GM18909 (cell line): Measurements from ENCODE around the gene PLCL2.

Experiments
- ATAC-seq: cut with Tn5 transposase; IDR thresholded peaks from one replicate; pipeline ENCODE4 v1.9.1; 2021; ENCODE audit warnings: mild to moderate bottlenecking; ENCODE audit not compliant: unreplicated experiment, poor library complexity

The PLCL2 gene

DNA sequence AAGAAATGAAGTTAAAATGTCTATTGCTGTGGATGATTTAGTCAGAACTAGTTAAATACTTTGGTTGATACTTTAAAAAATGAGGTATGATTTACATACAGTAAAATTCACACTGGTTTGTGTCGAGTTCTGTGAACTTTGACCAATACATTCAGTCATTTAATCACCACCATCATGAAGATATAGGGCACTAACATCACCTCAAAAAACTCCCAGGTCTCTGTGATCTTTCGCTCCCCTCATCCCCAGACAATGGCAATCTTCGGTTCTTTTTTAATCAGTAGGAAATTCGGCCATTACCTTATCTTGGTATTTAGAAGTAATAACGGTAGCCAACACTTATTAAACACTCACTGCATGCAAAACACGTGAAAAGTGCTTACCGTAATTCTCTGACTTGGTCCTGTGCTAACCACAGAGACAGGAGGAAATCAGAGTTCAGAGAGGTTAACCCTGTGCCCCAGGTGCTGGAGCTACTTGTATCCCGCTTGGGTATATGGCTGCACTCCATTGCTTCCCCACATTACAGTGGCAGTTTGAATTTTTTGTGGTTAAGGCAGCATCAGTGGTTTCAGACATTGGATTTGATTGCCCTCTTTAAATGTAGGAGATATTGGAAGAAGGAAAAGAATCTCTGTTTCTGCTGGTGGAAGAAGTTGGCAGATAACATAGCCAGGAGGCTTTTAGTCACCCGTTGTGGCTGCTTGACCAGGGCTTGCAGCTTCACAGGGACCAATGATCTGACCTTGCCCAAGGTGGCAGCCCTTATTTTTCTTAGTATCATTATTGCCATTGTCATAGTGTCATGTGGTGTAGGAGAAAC lies 4.2 kb downstream of the PLCL2 start:
- peak; percentile 54 for ATAC-seq

DNA sequence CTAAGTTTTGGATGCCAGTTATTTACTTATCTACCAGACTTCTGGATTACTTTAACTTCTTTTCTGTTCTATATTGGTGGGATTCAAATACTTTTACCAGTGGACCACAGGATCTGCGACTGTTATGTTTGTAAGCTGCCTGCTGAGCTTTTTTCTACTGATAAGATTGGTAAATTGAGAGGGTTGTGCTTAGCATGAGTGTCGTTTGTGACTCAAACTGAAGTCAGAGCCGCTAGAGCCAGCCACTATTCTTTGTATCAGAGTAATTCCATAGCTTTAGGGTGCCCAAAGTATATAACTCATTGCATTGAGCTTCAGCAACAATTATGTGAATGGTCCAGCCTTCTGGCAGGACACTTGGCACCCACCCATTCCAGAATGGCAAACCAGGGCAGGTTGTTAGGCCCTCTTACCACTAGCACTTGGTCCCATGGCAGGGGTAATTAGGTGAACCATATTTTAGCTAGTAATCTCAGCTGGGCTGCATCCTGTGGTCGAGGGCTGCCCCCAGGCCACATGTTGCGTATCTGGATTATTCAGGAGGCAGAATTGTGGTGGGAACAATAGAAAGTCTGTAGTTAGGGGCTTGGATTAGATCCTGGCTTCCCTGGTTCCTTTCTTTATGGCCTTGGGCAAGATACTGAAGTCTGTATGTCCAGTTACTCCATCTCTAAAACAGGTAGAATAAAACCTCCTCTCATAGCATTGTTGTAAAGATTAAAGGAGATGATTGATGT lies 6.0 kb downstream of the PLCL2 start:
- no peak for ATAC-seq

DNA sequence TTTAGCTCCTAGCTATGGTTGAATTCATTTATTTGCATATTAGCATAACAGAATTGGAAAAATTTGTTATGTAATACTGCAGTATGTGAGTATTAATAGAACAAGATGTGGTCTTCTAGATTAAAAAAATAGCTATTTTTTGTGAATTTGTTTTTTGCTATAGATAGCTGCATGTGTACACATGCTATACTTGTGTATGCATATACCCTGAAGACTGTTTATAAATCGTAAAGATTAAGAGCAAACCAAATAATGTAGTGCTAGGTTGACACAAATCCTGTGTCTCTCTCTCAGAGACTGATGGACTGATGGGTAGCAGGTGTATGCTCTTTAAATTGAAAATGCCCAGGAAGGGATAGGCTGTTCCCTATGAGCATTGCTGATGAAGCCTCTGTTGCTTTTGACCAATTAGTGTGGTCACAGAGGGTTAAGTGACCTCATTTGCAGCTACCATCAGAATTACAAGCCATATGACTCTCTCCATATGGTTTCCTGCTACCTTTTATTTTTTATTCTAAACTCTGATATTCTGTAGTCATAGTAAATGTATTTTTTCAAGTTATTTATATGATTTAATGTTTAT lies 9.0 kb downstream of the PLCL2 start:
- ATAC-seq: no peak

DNA sequence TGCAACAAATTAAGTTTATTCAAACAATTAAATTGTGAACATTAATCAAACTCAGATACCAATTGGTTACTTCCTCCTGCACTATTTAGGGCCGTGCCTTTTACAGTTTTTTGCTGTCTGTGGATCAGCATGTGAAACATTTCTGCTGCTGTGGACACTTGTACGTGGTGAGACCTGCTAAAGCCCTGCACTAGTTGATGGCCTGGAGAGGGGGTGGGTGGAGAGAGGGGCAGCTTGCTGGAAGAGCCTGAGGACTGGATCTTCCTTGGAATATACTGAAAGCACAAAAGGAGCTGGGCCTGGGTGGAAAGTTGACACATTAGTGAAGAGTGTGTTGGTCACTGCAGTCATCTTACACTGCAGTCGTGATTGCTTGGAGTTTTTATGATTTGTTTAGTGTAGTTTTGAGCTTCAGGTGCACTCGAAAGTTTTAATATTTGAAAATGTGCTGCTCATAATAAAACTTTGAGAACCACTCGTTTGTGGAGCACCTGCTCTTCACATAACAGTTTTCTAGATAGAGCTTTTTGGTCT lies 11.4 kb downstream of the PLCL2 start:
- no peak for ATAC-seq

DNA sequence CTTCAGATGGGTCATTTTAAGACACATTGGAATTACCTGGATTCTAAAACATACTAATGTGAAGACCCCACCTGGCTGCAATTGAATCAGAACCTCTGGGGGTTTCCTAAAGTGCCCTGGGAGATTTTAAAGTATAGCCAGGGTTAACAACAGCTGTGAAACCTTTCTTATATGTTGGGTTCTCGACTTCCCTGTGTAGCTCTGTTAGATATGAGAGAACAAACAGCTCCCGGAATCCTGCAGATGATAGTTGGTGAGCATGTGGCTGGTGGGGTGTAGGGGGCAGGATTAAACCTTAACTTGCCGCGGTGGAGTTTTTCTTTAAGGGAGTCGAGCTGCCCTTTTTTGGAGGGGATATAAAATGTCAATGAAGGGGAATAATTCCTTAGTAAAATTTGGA lies 12.1 kb downstream of the PLCL2 start:
- ATAC-seq: no peak

DNA sequence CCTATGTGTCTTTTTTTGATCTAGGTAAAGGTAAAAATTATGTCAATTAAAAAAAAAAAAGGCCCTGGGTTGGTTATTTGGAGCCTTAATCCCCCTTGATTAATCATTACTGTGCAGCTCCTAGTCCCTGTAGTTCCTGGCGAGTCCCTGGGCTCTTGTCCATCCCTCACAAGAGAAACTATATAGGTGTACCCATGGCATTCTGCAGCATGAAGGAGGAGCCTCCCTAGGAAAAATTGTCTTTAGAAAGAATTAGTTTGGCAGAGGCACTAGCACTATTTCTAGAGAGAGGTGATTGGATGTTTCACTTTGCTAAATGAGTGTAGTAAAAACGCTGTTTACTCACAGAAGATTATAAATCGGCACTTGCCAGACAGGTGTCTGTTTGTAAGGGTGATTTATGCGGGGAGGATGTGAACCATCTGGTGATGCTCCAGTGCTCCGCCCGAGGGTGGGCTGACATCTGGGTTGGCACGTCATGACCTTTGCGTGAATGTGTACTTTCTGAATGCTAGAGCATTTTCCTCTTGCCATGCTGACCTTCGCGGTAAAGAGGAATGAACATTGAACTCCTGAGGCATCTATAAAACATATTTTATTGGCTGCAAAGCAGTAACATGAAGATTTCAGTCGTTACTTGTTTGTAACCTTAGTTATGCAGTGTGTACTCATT lies 12.6 kb downstream of the PLCL2 start:
- peak; percentile 83 for ATAC-seq

DNA sequence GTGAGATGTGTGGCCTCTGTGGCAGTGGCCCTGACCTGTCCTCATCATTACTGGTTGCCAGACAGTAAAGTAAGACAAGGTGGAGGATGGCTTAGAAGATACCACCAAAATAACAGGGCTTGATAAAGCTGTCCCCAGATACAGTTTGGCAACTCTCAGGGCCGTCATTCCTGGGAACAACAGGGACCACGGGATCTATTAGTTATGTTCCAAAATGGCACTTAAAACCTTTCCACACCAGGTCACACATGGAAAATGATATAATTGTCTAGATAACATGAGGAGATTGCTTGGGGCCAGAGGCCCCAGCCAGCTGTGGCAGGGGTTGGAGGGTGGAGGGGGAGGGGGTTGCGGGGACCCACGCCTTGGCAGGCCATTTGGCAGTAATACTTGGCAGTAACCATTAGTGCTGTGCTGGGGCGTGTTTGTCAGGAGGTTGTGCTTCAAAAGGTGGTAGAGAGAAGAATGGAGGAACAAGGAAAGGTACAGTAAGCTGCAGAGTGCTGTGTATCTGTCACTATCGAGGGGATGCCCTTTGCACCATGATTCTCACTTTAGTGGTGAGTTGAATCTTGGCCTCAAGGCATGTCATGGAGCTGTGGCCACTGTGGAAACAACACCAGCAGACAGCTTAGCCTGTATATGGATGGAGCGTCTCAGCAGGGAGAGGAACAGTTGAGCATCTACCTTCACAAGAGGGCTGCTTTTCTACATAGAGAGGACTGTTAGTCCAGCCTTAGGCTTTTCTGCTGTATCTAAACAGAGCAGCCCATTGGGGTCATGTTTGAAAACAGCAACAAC lies 14.0 kb downstream of the PLCL2 start:
- ATAC-seq: no peak

DNA sequence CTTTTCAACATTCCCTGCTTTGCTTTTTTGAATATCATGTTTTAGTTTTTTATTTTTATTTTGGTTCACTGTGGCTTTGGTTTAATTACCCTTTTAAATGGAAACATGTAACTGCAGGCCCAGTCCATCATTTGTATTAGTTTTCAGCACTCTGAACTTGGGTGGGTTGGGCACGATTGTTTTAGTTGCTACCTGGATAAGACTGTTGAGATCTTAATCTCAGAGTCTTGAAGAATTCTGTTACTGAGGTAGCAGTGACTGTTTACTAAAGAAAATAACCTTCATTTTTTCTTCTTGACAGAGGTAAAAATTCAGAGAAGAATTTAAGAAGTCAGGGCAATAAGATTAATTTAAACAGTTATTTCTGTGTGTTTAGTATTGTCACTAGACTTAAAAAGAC lies 15.2 kb downstream of the PLCL2 start:
- ATAC-seq: no peak

DNA sequence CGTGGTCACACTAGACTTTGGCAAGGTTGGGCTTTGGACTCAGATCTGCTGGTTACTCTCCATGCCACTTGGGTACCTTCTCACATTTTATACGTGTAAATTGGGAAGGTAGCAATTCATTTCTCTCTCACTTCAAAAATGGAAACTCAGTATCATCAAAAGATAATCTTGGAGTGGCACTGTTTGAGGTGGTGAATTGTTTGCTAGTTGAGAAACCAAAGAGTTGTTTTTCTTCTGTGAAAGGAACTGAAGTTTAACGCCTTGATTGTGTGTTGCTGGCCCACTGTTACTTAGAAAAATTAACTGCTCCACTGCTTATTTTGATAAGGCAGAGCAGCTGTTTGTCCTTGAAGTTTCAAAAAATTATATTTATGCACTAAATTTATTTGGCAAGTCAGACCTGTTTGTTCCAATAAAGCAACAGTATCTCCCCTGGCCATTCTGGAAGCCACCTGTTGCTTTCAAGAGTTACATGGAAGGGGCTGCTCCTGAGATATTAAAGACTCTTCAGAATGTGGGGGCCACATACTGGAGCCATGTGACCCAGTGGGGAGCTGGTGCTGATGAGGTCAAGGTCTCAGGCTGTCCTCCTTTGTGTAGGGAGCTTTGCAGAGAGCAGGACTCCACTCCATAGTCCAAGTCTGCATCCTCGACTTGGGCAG lies 16.2 kb downstream of the PLCL2 start:
- ATAC-seq: no peak

DNA sequence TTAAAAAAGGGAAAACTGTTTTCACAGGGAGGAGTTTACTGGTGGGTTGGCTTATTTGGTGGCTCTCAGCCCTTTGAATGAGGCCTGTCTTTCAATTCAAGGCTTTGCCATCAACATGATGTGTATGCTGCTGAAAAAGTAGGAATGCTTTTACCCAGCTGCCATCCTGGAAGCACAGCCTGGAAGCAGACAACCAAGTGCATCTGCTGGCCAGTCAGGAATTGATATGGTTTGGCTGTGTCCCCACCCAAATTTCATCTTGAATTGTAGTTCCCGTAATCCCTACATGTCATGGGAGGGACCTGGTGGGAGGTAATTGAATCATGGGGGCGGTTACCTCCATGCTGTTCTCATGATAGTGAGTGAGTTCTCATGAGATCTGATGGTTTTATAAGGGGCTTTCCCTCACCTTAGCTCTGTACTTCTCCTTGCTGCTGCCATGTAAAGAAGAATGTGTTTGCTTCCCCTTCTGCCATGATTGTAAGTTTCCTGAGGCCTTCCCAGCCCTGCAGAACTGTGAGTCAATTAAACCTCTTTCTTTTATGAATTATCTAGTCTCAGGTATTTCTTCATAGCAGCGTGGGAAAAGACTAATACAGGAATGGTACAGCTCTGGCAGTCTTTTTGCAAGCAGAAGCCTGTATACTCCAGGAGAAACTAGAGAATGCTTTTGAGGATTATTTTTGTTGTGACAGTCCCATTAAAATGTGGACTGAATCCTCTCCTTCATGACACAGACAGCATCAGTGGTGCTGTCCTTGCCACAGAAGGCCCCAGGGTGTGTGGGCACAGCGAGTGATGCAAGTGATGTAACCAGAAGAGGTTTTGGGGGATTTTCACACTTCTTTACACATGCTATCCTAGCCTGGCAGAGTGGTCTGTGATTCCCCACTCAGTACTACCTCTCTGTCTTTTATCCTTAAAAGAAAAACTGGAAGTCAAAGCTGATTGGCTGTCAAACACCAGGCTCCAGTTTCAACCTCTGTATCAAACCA lies 20.0 kb downstream of the PLCL2 start:
- no peak for ATAC-seq

DNA sequence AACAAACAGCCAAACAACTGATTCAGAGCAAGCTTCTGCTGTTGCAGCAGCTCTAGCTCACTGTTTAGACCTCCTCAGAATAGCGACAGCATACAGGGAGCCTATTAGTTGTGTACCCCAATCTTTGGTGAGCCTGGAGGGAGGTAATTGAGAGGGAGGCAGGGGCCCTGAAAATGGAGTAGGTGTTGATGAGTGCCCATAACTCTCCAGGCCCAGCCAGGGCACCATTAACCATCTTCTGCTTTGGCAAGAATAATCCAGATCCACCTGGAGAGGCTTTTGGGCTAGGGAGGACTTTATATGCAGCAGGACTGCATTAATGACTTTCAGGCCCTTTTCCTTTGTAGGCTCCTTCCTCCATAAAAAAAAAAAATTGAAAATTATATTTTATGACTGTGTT lies 20.9 kb downstream of the PLCL2 start:
- no peak for ATAC-seq

DNA sequence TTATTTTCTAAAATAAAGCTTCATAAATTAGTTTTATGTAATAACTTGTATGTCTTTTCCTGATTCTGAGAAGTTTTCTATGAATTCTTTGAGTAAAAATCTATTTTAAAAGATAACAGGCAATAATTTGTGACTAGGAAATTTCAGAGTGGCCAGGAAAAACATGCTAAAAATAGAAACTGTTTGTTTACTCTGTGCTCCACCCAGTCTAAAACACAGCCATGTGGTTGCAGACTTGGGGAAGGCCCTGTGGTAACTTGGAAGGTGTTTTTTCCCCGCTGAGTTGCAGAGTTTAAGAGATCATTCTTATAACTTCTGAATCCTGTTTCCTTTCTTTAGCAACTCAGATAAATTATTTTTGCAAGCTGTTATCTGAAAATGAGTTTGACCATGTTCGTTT lies 21.9 kb downstream of the PLCL2 start:
- no peak for ATAC-seq

DNA sequence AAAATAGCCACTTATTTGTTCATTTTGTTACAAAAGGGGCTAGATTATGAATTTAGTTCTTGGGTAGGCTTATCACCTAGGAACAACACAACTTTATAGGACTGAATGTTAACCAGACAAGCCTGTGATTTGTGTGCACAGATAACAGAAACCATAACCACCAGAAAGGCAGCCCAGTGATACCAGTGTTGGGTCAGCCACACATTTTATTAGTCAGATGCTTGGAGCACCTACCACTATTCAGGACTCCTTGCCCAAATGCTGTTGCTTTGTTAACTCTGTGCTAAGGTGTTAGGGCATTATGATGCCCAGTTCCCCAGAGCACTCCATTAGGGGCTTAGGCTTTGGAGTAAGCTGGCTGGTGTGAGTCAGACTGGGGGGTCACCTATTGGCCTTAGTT lies 22.5 kb downstream of the PLCL2 start:
- peak; percentile 64 for ATAC-seq

DNA sequence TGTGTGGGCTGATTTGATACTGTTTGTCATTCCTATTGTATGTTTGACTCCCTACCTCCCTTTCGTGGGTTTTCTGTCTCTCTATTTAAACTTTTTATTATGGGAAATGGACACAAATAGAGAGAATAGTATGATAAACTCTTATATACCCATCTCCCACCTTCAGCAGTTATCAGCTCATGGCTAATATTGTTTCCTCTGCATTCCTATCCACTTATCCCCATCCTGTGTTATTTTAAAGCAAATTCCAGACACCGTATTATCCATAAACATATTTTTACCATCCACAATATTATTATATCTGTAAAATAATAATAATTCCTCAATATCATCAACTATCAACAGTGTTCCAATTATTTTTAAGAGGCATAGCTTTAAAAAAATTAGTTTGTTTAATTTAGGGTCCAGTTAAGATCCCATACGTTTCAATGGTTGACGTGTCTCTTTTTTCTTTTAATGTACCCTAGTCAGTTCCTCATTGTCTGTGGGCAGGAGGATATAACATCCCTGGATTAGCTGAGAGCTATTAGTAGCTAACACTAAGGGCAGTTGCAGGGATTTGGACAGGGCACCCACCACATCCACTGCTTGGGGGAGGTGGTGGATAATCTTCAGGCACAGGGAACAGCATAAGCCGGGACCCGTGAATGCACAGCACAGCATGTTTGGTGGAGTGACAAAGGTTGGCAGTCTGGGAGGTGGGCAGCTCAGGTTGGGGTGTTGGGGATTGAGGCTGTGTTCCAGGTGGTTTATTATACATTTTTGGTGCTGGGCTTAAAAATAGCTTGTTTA lies 23.5 kb downstream of the PLCL2 start:
- no peak for ATAC-seq

DNA sequence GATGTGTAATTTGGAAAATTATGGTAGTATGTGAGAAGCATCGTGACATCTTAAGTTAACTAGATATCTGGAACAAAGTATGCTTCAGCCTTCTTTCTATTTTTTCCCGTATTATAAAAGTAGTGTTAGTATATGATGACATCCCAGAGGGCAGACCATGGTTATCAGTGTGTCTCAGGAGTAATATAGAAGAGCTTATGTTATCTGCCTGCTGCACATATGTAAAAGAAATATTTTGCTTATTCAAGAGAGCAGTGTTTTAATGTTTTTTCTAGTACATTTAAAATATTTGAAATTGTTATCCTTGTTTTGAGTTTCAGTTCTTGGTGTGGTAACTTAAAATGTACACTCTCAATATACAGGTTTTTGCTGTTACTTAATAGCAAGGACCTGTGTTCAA lies 24.1 kb downstream of the PLCL2 start:
- ATAC-seq: no peak

DNA sequence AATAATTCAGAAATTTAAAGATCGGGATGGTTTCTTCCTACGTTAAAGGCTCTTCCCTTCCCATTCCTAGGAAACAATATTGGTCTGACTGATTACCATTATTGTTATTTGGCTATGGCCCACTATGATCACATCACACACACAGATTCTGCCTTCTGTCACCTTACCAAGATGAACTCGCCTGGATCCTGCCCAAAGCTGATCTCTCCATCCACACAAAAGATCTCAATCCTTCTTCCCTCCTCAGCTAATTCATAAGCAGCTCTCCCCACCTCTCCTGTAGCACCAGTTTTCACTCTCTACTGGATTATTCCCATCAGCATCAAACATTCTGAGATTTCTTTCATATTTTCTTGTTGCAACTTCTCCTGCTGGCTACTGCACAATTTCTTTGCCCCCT lies 25.0 kb downstream of the PLCL2 start:
- ATAC-seq: no peak

DNA sequence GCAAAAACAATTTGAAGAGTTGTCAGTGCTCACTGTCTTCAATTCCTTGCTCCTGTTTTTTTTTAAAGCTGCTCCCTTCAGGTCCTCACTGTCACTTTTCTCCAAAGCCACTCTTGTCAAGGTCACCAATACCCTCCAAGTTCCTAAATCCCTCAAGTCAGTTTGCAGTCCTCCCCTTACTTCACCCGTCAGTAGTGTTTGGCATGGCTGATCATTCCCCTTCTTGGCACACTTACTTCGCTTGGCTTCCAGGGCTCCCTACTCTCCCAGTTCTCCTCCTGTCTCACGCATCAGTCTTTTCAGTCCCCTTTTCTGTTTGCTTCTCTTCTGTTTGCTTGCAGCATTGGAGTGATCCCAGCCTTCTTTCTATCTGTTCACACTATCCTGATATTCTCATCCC lies 25.5 kb downstream of the PLCL2 start:
- ATAC-seq: no peak
